Measurements from ENCODE around the gene FLNA.

FLNA gene

GRCh38 chrX:154333837-154334271 lies 40.6 kb downstream of the FLNA start:
- peak; percentile 54 for DNase-seq (ENCODE audit: low spot score)

DNA sequence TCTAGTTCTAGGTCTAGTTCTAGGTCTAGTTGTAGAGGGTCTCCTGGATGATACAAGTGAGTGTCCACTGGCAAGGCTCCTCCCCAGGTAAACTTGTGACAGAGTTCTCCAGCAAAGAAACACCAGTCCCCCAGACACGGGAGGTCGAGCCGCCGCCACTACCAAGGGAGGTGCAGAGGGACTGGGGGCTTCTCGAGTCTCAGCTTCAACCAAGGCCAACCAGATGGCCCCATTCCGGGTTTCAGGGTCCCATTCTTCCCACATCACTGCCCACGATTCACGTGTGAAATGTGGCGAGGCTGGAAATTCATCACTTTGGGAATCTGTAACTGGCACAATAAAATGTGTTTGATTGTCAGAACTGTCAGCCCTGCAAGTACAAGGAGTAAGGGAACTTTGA lies 41.3 kb downstream of the FLNA start:
- DNase-seq (ENCODE audit: low spot score): no peak

DNA sequence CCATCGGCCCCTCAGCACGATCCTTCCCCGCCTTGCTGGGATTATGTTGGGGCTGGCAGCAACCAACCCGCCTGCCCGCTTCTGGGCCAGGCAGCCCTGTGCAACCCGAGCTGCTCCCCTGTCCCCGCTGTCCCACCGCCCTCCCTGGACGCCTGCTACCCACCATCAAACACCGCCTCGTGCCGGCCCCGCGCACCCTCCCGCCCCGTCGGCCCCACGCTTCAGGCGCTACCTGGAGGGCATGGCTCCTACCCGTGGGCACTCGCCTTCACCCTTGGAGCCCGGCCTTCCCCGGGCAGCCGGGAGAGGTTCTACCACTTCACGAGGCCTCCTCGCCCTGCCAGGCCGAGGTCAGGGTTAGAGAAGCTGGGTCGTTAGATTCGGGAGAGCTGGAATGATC lies 41.9 kb downstream of the FLNA start:
- no peak for DNase-seq (ENCODE audit: low spot score)

DNA sequence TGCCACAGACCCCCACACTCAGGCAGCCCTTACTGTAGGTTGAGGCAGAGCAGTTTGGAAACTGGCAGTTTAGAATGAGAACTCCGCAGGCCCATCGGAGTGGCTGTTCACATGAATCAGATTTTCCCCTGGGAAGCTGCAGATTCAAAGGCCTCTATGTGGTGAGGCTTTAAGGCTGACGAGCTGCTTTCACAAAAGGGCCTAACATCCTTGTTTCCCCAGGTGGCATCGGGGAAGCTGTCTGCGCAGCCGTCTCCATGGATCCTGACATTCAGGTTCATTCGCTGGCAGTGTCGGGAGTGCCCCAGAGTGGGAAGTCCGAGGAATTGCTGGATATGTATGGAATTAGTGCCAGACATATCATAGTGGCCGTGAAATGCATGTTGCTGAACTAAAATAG lies 45.1 kb downstream of the FLNA start:
- no peak for DNase-seq (ENCODE audit: low spot score)

DNA sequence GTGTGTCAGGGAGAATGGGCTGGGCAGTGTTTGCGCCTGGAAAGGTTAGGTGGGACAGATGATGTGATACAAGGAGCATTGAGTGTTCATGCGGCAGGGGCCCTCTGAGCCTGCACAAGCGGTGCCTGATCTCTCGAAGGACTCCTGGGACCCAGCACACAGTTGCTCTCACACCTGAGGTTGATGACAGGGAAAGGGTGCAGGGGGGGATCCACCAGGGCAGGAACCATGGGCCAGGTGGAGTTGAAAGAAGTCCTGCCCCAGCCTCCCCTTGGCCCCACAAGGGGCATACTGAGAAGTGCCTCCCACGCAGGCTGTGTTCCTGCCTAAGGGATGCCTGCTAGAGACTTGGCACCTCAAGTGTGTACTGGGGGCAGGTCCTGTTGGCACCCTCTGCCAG lies 45.8 kb downstream of the FLNA start:
- no peak for DNase-seq (ENCODE audit: low spot score)

DNA sequence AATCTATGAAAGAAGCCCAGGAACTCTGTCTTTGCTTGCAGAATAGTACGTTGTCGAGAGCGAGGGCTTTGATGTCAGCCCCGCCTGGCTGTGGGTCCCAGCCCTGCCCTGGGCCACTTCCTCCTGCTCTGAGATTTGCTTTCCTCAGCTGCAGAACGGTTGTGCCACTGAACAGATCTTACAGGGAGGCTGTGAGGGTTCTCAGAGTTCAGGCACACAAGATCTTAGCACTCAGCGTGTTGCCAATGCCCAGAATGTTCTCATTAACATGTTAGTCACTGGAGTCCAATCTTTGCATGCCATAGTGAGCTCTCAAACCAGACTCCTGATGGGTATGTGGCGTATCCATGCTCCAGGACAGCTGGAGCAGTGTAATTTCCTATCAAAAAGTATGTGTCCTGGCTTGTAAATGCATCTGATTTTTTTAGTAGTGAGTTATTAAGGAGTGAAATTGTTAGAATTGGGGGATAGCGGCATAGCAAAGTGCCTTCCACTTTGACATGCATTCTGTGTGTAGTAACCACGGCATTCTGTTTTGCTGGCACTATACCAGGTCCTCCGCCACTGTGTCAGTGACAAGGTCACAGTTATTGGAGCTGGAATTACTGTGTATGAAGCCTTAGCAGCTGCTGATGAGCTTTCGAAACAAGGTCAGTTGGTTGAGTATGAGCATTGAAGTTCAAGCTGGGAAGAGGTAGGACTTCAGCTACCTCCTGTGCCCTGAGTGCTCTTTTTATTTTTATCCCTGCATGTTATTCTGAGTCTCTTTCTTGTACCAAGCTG lies 47.2 kb downstream of the FLNA start:
- no peak for DNase-seq (ENCODE audit: low spot score)

DNA sequence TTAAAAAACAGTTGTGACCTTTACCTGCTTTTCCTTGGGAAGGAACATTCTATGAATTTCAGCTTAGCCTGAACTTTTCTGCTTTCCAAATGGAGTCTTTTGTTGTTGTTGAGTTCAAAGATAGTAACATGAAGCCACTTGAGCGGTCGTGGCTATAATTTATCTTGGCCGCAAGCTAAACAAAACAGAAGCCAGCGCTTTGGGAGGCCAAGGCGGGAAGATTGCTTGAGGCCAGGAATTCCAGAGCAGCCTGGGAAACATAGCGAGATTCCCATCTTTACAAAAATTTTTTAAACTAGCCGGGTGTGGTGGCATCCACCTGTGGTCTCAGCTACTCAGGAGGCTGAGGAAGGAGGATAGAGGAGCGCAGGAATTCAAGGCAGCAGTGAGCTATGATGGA lies 48.9 kb downstream of the FLNA start:
- no peak for DNase-seq (ENCODE audit: low spot score)

- no peak for DNase-seq (ENCODE audit: low spot score)
Measured at GRCh38 chrX:154323537-154323936, 50.9 kb downstream of the FLNA start.

GRCh38 chrX:154322890-154323289 lies 51.5 kb downstream of the FLNA start:
- no peak for DNase-seq (ENCODE audit: low spot score)

DNA sequence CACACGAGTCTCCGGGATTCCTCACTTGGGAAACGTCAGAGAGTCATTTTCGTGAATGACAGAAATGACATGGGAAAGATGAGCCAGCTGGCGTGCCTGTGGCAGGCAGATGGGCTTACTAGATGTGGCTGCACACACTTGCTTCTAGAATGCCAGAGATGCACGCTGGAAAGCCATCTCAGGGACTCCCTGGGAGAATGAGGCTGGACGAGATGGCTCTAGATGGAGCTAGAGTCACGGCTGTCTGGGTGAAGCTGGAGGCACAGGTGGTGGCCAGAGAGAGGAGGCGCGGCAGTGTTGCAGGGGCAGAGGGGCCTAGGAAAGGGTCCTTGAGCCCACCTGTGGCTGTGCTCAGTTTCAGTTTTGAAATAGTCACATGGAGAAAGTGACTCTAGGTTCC lies 52.8 kb downstream of the FLNA start:
- DNase-seq (ENCODE audit: low spot score): no peak

DNA sequence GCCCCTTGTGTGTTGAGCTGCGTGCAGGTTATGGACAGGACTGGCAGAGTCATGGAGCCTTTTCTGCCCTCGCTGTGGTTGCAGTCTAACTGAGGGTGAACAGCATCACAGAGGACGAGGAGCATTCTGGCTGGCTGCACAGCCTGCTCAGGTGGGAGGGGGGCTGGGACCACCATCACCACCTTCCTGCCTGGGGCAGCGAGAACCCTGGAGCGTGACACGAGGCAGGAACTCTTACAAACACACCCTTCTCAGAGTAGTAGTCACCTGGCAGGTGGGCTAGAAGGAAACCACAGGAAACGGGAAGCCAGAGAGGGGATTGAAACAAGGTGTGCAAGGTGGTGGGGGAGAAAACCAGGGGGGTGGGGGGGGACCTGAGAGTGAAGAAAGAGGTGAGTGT lies 53.3 kb downstream of the FLNA start:
- DNase-seq (ENCODE audit: low spot score): no peak

DNA sequence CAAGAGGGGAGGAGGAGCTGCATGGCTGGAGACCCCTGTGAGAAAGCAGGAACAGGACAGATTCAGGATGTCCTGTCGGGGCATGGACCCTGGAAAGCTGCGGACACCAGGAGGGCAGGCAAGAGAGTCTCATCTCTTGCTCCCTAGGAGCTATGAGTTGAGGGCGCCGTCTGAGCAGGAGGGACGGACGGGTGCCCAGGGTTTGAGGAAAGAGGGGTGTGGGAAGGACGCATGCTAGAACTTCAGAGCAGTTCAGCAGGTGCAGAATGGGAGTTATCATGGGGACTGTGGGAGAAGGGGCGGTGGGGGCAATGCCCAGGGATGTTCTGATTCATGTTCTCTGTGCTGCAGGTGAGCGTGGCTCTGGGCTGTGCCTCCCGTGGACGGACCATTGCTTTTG lies 54.0 kb downstream of the FLNA start:
- DNase-seq (ENCODE audit: low spot score): no peak

GRCh38 chrX:154317391-154317995 lies 56.9 kb downstream of the FLNA start:
- DNase-seq (ENCODE audit: low spot score): peak; percentile 35

GRCh38 chrX:154315416-154315815 lies 59.0 kb downstream of the FLNA start:
- no peak for DNase-seq (ENCODE audit: low spot score)

- DNase-seq (ENCODE audit: low spot score): no peak
Measured at GRCh38 chrX:154313147-154313546, 61.3 kb downstream of the FLNA start.

DNA sequence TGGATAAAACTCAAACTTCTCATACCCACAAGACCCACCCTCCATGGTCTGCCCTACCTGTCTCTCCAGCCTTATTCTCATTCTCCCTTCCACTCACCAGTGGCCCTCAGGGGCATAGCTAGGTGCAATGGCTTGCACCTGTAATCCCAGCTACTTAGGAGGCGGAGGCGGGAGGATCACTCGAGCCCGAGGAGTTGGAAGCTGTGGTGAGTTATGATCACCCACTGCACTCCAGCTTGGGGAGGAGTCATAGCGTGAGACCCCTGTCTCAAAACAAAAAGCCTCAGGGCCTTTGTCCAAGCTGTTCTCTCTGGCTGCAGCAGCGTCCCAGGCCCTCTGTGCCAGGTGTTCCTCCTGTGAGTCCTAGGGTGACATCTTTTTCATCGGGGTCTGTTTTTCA lies 62.3 kb downstream of the FLNA start:
- DNase-seq (ENCODE audit: low spot score): no peak

DNA sequence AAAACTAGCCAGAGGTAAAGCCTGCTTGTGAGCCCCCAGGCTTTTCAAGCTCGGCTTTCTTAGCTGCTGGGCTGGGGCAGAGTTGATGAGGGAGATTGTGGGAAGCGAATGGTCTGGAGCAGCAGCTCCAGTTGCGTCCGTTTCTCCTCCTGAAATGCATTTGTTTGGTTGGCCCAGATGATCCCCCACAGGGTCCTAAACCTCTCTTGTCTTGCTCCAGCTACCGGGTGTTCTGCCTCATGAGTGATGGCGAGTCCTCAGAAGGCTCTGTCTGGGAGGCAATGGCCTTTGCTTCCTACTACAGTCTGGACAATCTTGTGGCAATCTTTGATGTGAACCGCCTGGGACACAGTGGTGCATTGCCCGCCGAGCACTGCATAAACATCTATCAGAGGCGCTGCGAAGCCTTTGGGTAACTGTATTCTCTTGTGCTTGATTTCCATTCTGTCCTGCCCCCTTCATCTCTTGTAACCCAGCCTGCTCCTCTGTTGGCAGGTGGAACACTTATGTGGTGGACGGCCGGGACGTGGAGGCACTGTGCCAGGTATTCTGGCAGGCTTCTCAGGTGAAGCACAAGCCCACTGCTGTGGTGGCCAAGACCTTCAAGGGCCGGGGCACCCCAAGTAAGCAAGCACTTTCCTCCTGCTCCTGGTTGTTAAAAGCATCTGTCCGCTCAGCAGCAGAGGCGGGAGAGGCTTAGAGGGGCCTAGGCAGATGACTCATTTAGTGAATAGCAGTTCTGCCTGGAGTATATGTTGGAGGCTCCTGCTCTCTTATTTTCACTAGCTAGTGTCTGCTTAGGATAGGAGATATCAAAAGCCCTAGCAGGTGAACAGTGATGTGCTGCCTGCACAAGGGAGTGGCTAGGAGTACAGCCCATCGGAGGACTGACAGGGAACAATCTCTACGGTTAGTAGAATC lies 63.6 kb downstream of the FLNA start:
- no peak for DNase-seq (ENCODE audit: low spot score)

- no peak for DNase-seq (ENCODE audit: low spot score)
Measured at GRCh38 chrX:154309041-154309775, 65.2 kb downstream of the FLNA start.

GRCh38 chrX:154308108-154308946 lies 66.1 kb downstream of the FLNA start:
- peak; percentile 47 for DNase-seq (ENCODE audit: low spot score)

DNA sequence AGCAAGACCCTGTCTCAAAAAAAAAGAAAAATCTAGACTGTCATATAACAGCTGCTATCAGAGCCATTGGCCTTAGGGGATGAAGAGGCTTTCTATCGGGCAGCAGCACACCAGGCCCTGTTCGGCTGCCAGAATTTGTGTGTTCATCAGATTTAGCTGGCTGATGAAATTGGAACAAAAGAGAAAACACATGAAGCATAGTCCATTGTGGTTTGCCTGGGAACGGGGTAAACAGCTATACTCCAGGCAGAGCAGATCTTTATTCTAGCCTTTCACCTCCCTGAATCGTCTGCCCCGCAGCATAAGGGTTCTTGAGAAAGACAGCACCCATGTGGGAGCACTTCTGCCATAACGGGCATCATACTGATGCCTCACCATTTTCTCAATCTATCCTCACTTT lies 67.2 kb downstream of the FLNA start:
- no peak for DNase-seq (ENCODE audit: low spot score)

GRCh38 chrX:154305541-154306205 lies 68.8 kb downstream of the FLNA start:
- no peak for DNase-seq (ENCODE audit: low spot score)

Data from kidney capillary endothelial cell (primary cell).